ENCODE measurements around the gene PRRT1B. TPM values are rescaled to one million over a fixed set of nuclear protein-coding genes. Genes with fewer than 3 reads are reported as not detected.

Gene PRRT1B
- polyA plus RNA-seq, 3 donors, result not detected

DNA sequence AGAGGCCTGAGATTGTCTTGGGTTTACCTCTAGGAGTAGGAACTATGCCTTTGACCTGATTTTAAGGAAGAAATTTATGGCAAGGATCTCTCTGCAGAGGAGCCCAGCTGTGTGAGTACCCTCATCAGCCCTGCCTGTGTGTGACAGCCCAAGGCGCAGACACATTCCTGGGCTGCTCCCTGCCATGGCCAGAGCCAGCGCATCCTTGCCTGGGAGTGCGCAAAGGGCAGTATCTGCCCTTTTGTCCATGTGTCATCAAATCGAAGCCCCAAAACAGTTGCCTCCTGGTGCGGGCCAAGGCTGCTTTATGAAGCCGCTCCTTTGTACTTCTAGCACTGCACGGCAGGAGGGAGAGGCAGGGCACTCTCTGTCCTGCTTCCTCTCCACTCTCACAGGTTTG, 51.9 kb downstream of the PRRT1B start:
- Mint-ChIP-seq H3K9me3 (no peaks in the 10 kb centered on the region), H3K27me3 (ENCODE audit: low read depth in 3 of 3) (peaks cover 0 to 2% (median 0%) of the 10 kb centered on the region in 3 donors), H3K36me3 (peaks cover 78 to 87% of the 10 kb centered on the region in 2 donors), H3K4me3 (peak overlapping the region in 1 of 2 donors; percentile 20), H3K4me1 (peaks cover 54% of the 10 kb centered on the region), H3K27ac (peak overlapping the region in 6 of 7 donors; percentile 89 to 97 (median 95))
- intact Hi-C loops (cut with micrococcal nuclease), result loop anchor here in 1 of 2 donors (5.0 kb wide), 1 partner anchor 50 kb away; no protein-coding TSS in a partner anchor
- TF ChIP-seq, protein P1, sequence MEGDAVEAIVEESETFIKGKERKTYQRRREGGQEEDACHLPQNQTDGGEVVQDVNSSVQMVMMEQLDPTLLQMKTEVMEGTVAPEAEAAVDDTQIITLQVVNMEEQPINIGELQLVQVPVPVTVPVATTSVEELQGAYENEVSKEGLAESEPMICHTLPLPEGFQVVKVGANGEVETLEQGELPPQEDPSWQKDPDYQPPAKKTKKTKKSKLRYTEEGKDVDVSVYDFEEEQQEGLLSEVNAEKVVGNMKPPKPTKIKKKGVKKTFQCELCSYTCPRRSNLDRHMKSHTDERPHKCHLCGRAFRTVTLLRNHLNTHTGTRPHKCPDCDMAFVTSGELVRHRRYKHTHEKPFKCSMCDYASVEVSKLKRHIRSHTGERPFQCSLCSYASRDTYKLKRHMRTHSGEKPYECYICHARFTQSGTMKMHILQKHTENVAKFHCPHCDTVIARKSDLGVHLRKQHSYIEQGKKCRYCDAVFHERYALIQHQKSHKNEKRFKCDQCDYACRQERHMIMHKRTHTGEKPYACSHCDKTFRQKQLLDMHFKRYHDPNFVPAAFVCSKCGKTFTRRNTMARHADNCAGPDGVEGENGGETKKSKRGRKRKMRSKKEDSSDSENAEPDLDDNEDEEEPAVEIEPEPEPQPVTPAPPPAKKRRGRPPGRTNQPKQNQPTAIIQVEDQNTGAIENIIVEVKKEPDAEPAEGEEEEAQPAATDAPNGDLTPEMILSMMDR (IDR thresholded peaks at IDR 0.05), result no peak
- H3K79me2 ChIP-seq (ENCODE audit: insufficient read depth, low read length), result peaks cover 6% of the 10 kb centered on the region
- WGBS (ENCODE audit: insufficient coverage), result 88% methylated on average over 6 of the region's 7 CpGs
- peaks cover 54 to 78% of the 10 kb centered on the region in 2 donors for H3K36me3 ChIP-seq (replicated peaks in 1 of 2; ENCODE audit: control insufficient read depth in 1 of 2, insufficient read depth in 2 of 2, low read length in 2 of 2)
- H2AFZ ChIP-seq (ENCODE audit: insufficient read depth, low read depth, low read length, poor library complexity, severe bottlenecking), result no peak overlapping the region
- H3K4me3 ChIP-seq (replicated peaks in 1 of 3; ENCODE audit: low read depth in 2 of 3, low read length in 3 of 3), result no peak overlapping the region
- peak overlapping the region; percentile 50 for H3K9ac ChIP-seq (ENCODE audit: insufficient read depth, low read length, poor library complexity, severe bottlenecking)
- no peak overlapping the region for H3K4me2 ChIP-seq (replicated peaks; ENCODE audit: extremely low read depth, low read length, poor library complexity, severe bottlenecking)
- H3K9me3 ChIP-seq (replicated peaks in 1 of 2; ENCODE audit: control insufficient read depth in 1 of 2, insufficient read depth in 1 of 2, low read length in 2 of 2), result no peaks in the 10 kb centered on the region
- DNase-seq, result no peak
- peaks cover 53 to 65% of the 10 kb centered on the region in 2 donors for H3K4me1 ChIP-seq (ENCODE audit: control insufficient read depth in 1 of 2, insufficient read depth in 2 of 2, low read length in 2 of 2)
- H3K27me3 ChIP-seq (ENCODE audit: control insufficient read depth in 2 of 2, insufficient read depth in 2 of 2, low read length in 2 of 2), result no peaks in the 10 kb centered on the region
- H3K27ac ChIP-seq (ENCODE audit: low read depth in 1 of 2, low read length in 2 of 2), result peak overlapping the region; percentile 78 to 93
- peaks cover 15% of the 10 kb centered on the region for H4K20me1 ChIP-seq (ENCODE audit: insufficient read depth, low read length)

DNA sequence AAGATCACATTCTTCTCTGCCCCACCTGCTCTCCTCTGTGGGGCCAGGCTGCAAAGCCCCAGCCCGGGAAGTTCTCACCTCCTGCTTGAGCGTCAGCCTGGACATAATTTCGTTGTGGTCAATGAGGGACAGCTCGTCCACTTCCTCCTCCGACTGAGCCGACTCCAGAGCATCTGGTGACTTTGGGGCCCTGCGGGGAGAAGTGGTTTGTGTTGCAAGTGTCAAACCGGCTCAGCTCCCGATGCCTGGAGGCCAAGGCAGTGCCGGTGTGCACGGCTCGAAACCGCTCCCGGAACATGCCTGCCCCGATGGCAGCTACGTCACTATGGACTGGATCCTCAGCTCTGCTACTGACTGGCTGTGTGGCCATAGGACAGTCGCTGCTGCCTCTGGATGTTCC, 52.8 kb downstream of the PRRT1B start:
- intact Hi-C loops (cut with micrococcal nuclease), result loop anchor here in 1 of 2 donors (2.0 to 5.0 kb wide), 2 partner anchors 25 to 49 kb away; no protein-coding TSS in a partner anchor
- peaks cover 63% of the 10 kb centered on the region for H3K4me1 Mint-ChIP-seq
- Histone ChIP-seq H3K4me1 (ENCODE audit: control insufficient read depth in 1 of 2, insufficient read depth in 2 of 2, low read length in 2 of 2) (peaks cover 56 to 74% of the 10 kb centered on the region in 2 donors), H3K27ac (ENCODE audit: low read depth in 1 of 2, low read length in 2 of 2) (peak overlapping the region; percentile 78 to 93), H3K4me3 (replicated peaks in 1 of 3; ENCODE audit: low read depth in 2 of 3, low read length in 3 of 3) (peak overlapping the region in 1 of 3 experiments; percentile 48), H3K79me2 (ENCODE audit: insufficient read depth, low read length) (peaks cover 7% of the 10 kb centered on the region), H3K9me3 (replicated peaks in 1 of 2; ENCODE audit: control insufficient read depth in 1 of 2, insufficient read depth in 1 of 2, low read length in 2 of 2) (no peaks in the 10 kb centered on the region), H2AFZ (ENCODE audit: insufficient read depth, low read depth, low read length, poor library complexity, severe bottlenecking) (peak overlapping the region; percentile 16), H3K27me3 (ENCODE audit: control insufficient read depth in 2 of 2, insufficient read depth in 2 of 2, low read length in 2 of 2) (no peaks in the 10 kb centered on the region), H4K20me1 (ENCODE audit: insufficient read depth, low read length) (peaks cover 22% of the 10 kb centered on the region), H3K9ac (ENCODE audit: insufficient read depth, low read length, poor library complexity, severe bottlenecking) (peak overlapping the region; percentile 50), H3K36me3 (replicated peaks in 1 of 2; ENCODE audit: control insufficient read depth in 1 of 2, insufficient read depth in 2 of 2, low read length in 2 of 2) (peaks cover 55 to 79% of the 10 kb centered on the region in 2 donors), H3K4me2 (replicated peaks; ENCODE audit: extremely low read depth, low read length, poor library complexity, severe bottlenecking) (peak overlapping the region; percentile 56)
- DNase-seq, result peak; percentile 94
- no peaks in the 10 kb centered on the region for H3K9me3 Mint-ChIP-seq
- peak overlapping the region; percentile 51 to 55 for H3K4me3 Mint-ChIP-seq
- H3K27ac Mint-ChIP-seq, result peak overlapping the region; percentile 89 to 97 (median 94)
- H3K36me3 Mint-ChIP-seq, result peaks cover 82 to 90% of the 10 kb centered on the region in 2 donors
- TF ChIP-seq, protein P1 (IDR thresholded peaks at IDR 0.05), result no peak
- 4% methylated on average over 16 of the region's 17 CpGs for WGBS (ENCODE audit: insufficient coverage)
- H3K27me3 Mint-ChIP-seq (ENCODE audit: low read depth in 3 of 3), result peaks cover 0 to 2% (median 1%) of the 10 kb centered on the region in 3 donors
